HG02571 (cell line): Measurements from ENCODE around the gene BRD3.

Source experiments
- ATAC-seq: cut with Tn5 transposase; IDR thresholded peaks from one replicate; pipeline ENCODE4 v1.9.1; 2021; ENCODE audit warnings: mild to moderate bottlenecking, moderate library complexity; ENCODE audit not compliant: unreplicated experiment

Gene BRD3

GRCh38 chr9:134066913-134067851 lies 644 bp downstream of the BRD3 start:
- ATAC-seq: peak; percentile 9

GRCh38 chr9:134066526-134066912 lies 1.3 kb downstream of the BRD3 start:
- ATAC-seq: no peak

DNA sequence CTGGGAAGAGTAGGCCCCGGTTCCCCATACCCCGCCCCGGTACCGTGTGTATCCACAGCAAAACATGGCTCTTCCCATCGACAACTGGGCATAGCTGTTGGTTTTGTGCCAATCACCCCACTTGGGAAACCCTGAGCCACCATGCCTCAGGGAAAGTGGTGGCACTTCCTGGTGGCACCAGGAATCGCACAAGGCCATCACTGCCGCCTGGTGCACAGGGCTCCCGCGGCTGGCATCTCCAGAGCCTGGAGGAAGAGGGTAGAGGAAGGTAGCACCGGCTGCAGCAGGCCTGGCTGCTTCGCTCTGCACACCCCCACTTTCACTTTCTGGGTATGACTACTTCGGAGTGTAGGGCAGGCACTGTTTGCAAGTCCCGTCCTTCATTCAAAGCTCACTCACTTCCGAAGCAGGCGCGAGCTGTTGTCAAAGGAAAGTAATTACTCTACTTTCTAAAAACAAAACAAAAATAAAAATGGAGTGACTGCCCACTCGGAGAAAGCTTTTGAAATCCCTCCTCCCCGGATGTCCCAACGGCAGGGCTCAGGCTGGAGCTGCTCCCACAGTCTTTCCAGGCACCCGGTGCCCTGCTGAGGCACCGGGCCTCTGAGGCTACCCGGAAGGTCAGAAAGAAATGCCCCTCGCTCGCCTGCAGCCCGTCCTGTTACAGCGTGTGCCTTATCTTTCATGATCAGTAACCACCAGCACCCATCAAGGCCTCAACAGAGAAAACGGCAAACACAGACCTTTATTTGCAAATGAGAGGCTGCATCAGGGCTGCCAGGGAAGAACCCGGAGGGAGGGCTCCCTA lies 2.0 kb downstream of the BRD3 start:
- no peak for ATAC-seq

DNA sequence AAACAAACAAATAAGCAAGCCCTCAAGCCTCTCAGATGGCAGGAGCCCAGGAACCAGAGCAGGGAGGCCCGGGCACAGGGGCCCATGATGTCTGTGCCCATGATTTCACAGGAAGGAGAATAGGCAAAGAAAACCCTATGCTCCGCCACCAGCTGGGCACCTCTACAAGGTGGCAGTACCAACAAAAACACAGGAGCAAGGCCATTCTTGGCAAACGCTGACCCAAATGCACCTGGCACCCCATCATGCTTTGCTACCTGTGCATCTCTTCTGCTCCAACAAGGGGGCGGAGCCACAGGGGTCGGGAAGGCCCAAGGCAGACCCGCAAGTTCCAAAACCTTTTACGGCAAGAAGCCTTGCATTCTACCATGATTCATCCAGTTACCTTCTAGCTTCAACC lies 3.1 kb downstream of the BRD3 start:
- no peak for ATAC-seq

- ATAC-seq: no peak
These were observed 4.0 kb downstream of the BRD3 start for GRCh38 chr9:134063571-134064450.

- no peak for ATAC-seq
These were observed 4.7 kb downstream of the BRD3 start for GRCh38 chr9:134063088-134063570.

- ATAC-seq: no peak
These were observed 5.3 kb downstream of the BRD3 start for GRCh38 chr9:134062461-134063087.

- ATAC-seq: no peak
These were observed 6.0 kb downstream of the BRD3 start for GRCh38 chr9:134061688-134062371.

DNA sequence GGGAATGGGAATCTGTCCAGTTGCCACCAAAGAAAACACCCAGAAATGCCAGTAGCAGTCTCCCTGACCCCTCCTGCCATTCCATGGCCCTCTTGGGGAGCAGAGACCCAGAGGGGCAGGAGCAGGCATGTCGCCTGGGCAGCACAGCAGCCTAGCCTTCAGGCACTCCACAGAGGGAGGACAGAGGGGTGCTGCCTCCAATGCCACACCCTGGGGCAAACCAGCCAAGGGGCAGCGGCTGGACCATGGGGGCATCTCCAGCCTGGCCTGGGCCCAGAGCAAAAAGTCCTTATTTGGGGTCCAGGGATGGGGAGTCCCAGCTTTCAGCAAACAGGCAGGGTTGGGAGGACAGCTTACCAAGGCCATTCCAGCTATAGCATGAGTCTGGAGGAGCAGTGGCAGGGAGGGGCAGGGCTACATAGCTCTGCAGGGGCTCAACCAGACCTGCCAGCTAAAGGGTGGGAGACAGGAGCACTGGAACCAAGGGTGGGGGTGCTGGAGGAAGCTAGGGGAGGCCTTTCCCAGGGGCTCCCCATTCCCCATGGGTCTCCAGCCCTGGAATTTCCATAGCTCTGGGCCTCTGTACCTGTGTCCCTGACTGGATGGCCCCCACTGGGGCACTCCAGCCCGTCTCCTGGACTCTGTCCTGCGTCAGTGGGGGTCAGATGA lies 6.7 kb downstream of the BRD3 start:
- ATAC-seq: no peak

DNA sequence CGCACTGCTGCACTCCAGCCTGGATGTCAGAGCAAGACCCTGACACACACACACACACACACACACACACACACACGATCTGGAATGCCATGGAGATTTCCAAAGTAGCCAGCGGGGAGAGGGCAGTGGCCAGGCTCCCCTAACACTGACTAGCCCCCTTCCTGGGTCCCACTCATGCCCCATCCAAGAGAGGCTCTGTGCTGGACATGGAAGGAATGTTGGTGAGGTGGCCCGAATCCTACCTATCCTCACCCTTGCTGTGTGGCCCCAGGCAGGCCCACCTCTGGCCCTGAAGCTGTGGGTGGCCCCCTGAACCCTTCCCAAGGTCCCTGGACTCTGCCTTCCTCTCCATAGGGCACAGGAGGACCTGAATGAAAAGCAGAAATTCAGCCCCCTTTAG lies 7.3 kb downstream of the BRD3 start:
- no peak for ATAC-seq

GRCh38 chr9:134059661-134060395 lies 8.0 kb downstream of the BRD3 start:
- ATAC-seq: peak; percentile 62

DNA sequence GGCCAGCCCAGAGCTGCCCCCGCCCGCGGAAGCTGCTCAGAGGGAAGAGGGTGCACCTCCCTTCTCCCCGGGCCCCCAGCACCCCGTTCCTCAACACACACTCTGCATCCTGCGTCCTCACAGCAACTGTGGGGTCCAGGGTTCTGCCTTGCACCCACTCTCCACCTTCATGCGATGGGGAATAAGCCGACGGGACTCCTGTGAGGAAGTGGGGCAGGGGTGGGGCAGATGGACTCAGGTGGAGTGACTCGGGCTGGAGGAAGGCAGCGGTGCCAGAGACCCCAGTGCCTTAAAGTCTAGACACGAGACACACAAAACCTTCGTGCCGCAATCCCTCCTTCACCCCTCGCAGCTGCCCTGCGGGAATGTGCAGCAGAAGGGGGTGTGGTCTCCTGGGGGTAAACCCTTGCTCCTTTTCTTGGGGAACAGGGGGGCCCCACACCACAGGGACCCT lies 8.6 kb downstream of the BRD3 start:
- ATAC-seq: no peak

GRCh38 chr9:134058716-134059115 lies 9.1 kb downstream of the BRD3 start:
- no peak for ATAC-seq

- no peak for ATAC-seq
These were observed 9.8 kb downstream of the BRD3 start for GRCh38 chr9:134057751-134058701.

- ATAC-seq: no peak
These were observed 10.5 kb downstream of the BRD3 start for GRCh38 chr9:134057307-134057657.

- ATAC-seq: no peak
These were observed 11.1 kb downstream of the BRD3 start for GRCh38 chr9:134056483-134057306.
